ENCODE measurements around the gene RPA1. TPM values are rescaled to one million over a fixed set of nuclear protein-coding genes. Genes with fewer than 3 reads are reported as not detected.

RPA1 gene
- total and polyA plus RNA-seq, 12 donors: 12.9 to 109 (median 23.3) TPM

DNA sequence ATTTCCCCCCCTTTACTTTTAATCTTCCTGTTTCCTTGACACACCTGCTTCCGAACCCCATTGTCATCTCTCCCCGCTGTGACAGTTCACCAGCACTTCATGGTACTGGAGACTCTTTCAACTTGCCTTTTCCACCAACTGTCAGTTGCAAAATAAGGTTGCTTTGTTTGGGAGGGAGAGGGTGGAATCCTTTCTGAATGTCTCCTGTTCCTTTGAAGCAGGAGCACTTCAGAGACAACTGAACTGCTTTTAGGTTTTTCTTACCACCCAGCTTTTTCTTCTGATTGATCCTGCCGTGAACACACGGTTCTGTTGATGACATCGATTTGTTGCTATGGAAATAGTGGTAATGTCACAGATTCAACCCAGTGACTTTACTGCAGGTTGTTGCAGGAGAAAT is 42.0 kb downstream of the RPA1 start:
- no peak for TF ChIP-seq POLR2A (IDR thresholded peaks at IDR 0.05)
- TF ChIP-seq CTCF (IDR thresholded peaks at IDR 0.05): no peak
- intact Hi-C loops (cut with DNase I): no loop called here
- H3K4me3 ChIP-seq: no peak overlapping the region

DNA sequence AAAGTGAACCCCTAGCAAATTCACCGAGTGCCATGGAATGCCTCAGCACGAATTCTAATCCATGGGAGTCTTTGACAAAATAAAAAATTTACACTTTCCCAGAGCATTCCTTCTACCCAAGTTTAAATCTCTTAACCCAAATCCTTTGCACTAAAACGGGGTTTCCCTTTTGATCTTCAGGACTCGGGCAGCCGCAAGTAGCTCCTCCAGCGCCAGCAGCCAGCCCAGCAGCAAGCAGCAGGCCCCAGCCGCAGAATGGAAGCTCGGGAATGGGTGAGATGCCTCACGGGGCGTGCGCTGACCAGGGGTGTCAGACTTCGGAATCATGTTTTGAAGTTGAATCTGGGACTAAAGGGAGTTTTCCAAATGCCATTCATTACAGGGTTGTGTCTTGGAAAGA is 42.4 kb downstream of the RPA1 start:
- TF ChIP-seq CTCF (IDR thresholded peaks at IDR 0.05) (no peak), POLR2A (IDR thresholded peaks at IDR 0.05) (no peak)
- Histone ChIP-seq H3K9me3 (replicated peaks in 1 of 3) (no peaks in the 10 kb centered on the region), H3K4me3 (no peak overlapping the region), H3K36me3 (replicated peaks in 1 of 2) (peaks cover 0 to 17% of the 10 kb centered on the region in 2 donors), H3K4me1 (replicated peaks in 1 of 2) (no peaks in the 10 kb centered on the region), H3K27ac (no peak overlapping the region), H3K27me3 (no peaks in the 10 kb centered on the region)
- DNase-seq: no peak
- 95 to 97% (median 96%) methylated on average over 12 of the region's 12 CpGs for WGBS, 4 donors
- intact Hi-C loops (cut with DNase I): no loop called here

More for the DNA sequence above, 42.0 kb downstream of the RPA1 start:
- no peaks in the 10 kb centered on the region for H3K4me1 ChIP-seq (replicated peaks in 1 of 2)
- H3K27me3 ChIP-seq: no peaks in the 10 kb centered on the region
- no peaks in the 10 kb centered on the region for H3K9me3 ChIP-seq (replicated peaks in 1 of 3)
- no peak for DNase-seq
- H3K27ac ChIP-seq: no peak overlapping the region
- 82 to 86% (median 83%) methylated on average over 5 of the region's 5 CpGs for WGBS, 4 donors
- H3K36me3 ChIP-seq (replicated peaks in 1 of 2): peaks cover 0 to 14% of the 10 kb centered on the region in 2 donors

DNA sequence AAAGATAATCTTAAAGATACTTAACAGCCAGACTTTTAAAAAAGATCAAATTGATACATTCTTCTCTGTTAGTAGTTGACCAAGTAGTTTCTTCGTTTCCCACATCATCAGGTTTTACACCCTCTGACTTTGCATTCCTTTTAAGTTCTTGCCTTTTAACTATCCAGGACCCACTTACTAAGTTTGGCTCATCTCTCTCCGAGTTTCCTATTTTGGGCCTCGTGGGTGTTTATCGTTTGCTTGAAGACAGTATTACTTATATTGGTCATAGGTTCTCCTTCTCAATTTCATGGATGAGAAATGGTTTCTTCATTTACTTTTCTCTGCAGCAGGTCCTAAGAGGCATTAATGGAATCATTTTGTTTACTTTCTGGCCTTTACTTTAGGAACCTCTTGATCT is 43.2 kb downstream of the RPA1 start:
- Histone ChIP-seq H3K4me3 (no peak overlapping the region), H3K4me1 (replicated peaks in 1 of 2) (no peaks in the 10 kb centered on the region), H3K36me3 (replicated peaks in 1 of 2) (peaks cover 0 to 20% of the 10 kb centered on the region in 2 donors), H3K27me3 (no peaks in the 10 kb centered on the region), H3K27ac (no peak overlapping the region), H3K9me3 (replicated peaks in 1 of 3) (no peaks in the 10 kb centered on the region)
- DNase-seq: no peak
- no peak for TF ChIP-seq POLR2A (IDR thresholded peaks at IDR 0.05)
- TF ChIP-seq CTCF (IDR thresholded peaks at IDR 0.05): no peak
- WGBS, 4 donors: 84 to 90% (median 89%) methylated on average over 4 of the region's 4 CpGs
- intact Hi-C loops (cut with DNase I): no loop called here

DNA sequence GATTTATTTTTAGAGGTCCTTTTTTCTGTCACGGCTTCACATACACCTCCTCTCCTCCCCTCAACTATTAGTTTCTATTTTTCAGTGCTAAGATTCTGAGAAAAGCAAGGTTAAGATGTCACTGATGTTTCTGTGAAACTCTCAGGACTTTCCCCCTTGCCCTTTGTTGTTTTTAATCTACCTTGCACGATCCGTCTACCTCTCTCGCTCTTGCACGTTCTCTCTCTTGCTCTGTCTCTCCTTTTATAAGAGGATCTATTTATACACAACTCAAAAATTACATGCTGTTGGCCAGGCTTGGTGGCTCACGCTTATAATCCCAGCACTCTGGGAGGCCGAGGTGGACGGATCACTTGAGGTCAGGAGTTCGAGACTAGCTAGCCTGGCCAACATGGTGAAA is 43.6 kb downstream of the RPA1 start:
- peaks cover 0 to 22% of the 10 kb centered on the region in 2 donors for H3K36me3 ChIP-seq (replicated peaks in 1 of 2)
- no peak overlapping the region for H3K27ac ChIP-seq

More for the DNA sequence above, 43.6 kb downstream of the RPA1 start:
- Histone ChIP-seq H3K4me3 (no peak overlapping the region), H3K4me1 (replicated peaks in 1 of 2) (no peaks in the 10 kb centered on the region), H3K27me3 (no peaks in the 10 kb centered on the region), H3K9me3 (replicated peaks in 1 of 3) (no peaks in the 10 kb centered on the region)
- 92 to 98% (median 95%) methylated on average over 9 of the region's 9 CpGs for WGBS, 4 donors
- DNase-seq: no peak
- intact Hi-C loops (cut with DNase I): no loop called here
- TF ChIP-seq CTCF (IDR thresholded peaks at IDR 0.05) (no peak), POLR2A (IDR thresholded peaks at IDR 0.05) (no peak)
